Loucy (cell line): ENCODE measurements around the gene MCC.

Experiments used
- EZH2phosphoT487 ChIP-seq: fragments of 200-600 bp; IDR thresholded peaks from 2 replicates; pipeline ENCODE4 v1.6.1; 2018; ENCODE audit warnings: antibody characterized with exemption, mild to moderate bottlenecking, moderate library complexity, borderline replicate concordance
- TF ChIP-seq, protein P1 (sequence below): fragments of 200-600 bp; sonication (generic); conservative IDR thresholded peaks from 2 replicates; pipeline ENCODE4 v1.5.1; 2014; ENCODE audit warnings: mild to moderate bottlenecking, antibody characterized with exemption, low read length

DNA sequence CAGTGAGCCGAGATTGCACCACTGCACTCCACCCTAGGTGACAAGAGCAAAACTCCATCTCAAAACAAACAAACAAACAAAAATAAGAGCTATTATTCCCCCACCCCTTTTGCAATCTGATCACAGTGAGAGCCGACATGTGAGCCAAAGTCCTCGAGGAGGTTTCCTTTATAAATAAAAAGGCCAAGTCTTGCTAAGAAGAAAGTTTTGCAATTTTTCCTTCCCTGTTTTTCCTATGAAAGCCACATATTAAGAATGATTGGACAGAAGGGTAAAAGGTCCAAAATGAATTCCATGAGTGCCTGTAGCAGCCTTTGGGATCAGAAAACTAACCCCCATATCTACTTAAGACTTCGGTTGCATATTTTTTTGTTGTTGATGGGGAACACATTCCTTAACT is 233.1 kb downstream of the MCC start:
- TF ChIP-seq, protein P1, sequence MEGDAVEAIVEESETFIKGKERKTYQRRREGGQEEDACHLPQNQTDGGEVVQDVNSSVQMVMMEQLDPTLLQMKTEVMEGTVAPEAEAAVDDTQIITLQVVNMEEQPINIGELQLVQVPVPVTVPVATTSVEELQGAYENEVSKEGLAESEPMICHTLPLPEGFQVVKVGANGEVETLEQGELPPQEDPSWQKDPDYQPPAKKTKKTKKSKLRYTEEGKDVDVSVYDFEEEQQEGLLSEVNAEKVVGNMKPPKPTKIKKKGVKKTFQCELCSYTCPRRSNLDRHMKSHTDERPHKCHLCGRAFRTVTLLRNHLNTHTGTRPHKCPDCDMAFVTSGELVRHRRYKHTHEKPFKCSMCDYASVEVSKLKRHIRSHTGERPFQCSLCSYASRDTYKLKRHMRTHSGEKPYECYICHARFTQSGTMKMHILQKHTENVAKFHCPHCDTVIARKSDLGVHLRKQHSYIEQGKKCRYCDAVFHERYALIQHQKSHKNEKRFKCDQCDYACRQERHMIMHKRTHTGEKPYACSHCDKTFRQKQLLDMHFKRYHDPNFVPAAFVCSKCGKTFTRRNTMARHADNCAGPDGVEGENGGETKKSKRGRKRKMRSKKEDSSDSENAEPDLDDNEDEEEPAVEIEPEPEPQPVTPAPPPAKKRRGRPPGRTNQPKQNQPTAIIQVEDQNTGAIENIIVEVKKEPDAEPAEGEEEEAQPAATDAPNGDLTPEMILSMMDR: no peak
- TF ChIP-seq EZH2phosphoT487: no peak
